IPS-20b (cell line): ENCODE results near the gene PMP22.

ENCODE experiments used
- H3K27ac ChIP-seq: one replicate; pipeline ENCODE4 v1.5.1; 2013; ENCODE audit warnings: low read length
- H3K27me3 ChIP-seq: 2 replicates; pipeline ENCODE4 v1.6.1; 2013; ENCODE audit warnings: mild to moderate bottlenecking, low read length, inconsistent platforms; ENCODE audit not compliant: insufficient read depth
- H3K36me3 ChIP-seq: 2 replicates; pipeline ENCODE4 v1.6.1; 2013; ENCODE audit warnings: low read depth, mild to moderate bottlenecking, inconsistent platforms, low read length, moderate library complexity; ENCODE audit not compliant: insufficient read depth
- H3K4me1 ChIP-seq: 2 replicates; pipeline ENCODE4 v1.6.1; 2013; ENCODE audit warnings: mild to moderate bottlenecking, control low read depth, inconsistent platforms, low read length, moderate library complexity; ENCODE audit not compliant: insufficient read depth
- H3K4me3 ChIP-seq: 2 replicates; pipeline ENCODE4 v1.5.1; 2013; ENCODE audit warnings: mild to moderate bottlenecking, low read length, inconsistent platforms
- H3K9ac ChIP-seq: 2 replicates; pipeline ENCODE4 v1.6.1; 2013; ENCODE audit warnings: low read depth, mild to moderate bottlenecking, inconsistent platforms, low read length, moderate library complexity
- H3K9me3 ChIP-seq: 2 replicates; pipeline ENCODE4 v1.6.1; 2013; ENCODE audit warnings: mild to moderate bottlenecking, low read depth, low read length, inconsistent platforms; ENCODE audit not compliant: insufficient read depth

The PMP22 gene

DNA sequence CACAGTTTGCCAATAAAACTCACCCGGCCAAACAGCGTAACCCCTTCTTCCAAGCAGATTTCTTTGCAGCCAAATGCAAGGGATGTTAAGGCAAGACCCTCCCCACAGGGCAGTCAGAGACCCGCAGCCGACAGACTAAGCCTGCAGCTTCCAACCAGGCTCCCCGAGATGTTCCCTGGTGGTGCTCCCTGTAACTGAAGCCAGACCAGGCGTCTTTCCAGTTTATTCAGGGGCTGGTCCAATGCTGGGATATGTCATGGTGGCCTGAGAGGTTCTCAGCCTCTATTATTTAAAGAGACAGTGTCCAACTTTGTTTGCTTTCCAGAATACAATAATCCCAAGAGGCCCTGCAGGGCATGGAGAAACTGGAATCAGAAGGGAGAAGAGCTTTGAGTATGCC, at the start of gene PMP22:
Gene PMP22, minus strand, starts transcription at position 196 of the 400 bp plus-strand sequence. CDS start 4,599 bp downstream, outside the sequence.
- Histone ChIP-seq H3K36me3 (no peaks in the 10 kb centered on the region), H3K4me1 (no peaks in the 10 kb centered on the region; the same call in 1 of the 2 replicates), H3K9ac (no peak within 1 kb of the TSS), H3K9me3 (no peaks in the 10 kb centered on the region), H3K4me3 (no peak within 1 kb of the TSS), H3K27me3 (peaks cover 91% of the 10 kb centered on the region), H3K27ac (no peak within 1 kb of the TSS)

DNA sequence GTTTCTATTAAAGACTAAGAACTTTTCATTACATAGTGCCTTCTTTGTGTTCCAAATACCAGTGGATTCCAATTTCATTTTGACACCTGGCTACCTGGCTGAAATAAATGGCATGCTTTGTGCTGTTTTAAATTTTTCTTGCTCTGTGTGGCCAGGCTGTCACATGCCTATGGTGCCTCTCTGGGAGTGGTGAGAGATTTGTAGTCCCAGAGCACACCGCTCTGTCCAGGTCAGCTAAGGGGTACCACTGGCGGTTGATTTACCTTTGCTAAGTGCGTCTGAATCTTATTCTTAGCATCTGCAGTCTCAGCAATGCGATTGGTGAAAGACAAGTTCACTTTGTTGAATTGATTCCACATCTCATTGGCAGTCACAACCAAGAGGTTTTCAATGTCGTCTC, 46.9 kb upstream of the PMP22 start:
- Histone ChIP-seq H3K9me3 (no peaks in the 10 kb centered on the region), H3K36me3 (no peaks in the 10 kb centered on the region), H3K27ac (no peak overlapping the region), H3K9ac (no peak overlapping the region), H3K4me1 (no peaks in the 10 kb centered on the region), H3K4me3 (no peak overlapping the region), H3K27me3 (no peaks in the 10 kb centered on the region)

DNA sequence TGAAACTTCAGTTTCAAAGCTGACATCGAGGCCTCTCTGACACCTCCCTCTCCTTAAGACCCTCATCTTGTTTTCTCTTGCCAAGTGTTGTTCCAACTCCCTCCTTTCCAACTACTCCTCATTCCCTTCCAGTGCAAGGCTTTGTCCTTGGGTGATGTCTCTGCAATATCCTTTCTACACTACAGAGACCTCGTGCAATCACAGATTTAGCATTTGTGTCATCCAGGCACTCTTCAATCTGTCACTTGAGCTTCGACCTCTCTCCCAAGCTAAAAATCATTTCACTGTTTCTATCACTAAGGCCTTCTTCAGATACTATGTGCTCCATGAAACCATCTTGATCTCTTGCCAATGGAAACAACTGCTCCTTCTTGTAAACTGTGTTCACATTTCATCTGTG, 44.7 kb upstream of the PMP22 start:
- no peaks in the 10 kb centered on the region for H3K4me1 ChIP-seq
- no peak overlapping the region for H3K4me3 ChIP-seq
- no peaks in the 10 kb centered on the region for H3K36me3 ChIP-seq
- no peak overlapping the region for H3K27ac ChIP-seq
- no peaks in the 10 kb centered on the region for H3K27me3 ChIP-seq
- no peaks in the 10 kb centered on the region for H3K9me3 ChIP-seq
- H3K9ac ChIP-seq = no peak overlapping the region

DNA sequence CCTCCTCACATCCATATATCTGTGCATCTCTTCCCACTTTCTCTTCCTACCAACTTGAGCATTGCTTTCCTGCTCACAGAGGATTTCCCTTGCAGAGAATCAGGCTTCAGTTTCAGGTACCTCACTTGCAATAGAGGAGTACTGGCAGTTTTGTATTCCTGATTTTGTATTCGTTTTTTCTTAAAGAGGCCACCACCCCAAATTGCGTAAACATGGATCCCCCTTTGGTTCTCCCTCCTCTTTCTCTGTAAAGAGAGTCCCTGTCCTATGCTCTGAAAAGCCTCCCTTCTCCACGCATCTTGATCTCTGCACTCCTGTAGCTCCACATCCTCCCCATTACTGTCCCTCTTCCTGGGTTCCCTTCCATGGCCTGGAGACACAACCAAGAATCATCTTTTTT, 44.1 kb upstream of the PMP22 start:
- Histone ChIP-seq H3K9me3 (no peaks in the 10 kb centered on the region), H3K27me3 (no peaks in the 10 kb centered on the region), H3K9ac (no peak overlapping the region), H3K4me1 (no peaks in the 10 kb centered on the region), H3K4me3 (no peak overlapping the region), H3K27ac (no peak overlapping the region), H3K36me3 (no peaks in the 10 kb centered on the region)

DNA sequence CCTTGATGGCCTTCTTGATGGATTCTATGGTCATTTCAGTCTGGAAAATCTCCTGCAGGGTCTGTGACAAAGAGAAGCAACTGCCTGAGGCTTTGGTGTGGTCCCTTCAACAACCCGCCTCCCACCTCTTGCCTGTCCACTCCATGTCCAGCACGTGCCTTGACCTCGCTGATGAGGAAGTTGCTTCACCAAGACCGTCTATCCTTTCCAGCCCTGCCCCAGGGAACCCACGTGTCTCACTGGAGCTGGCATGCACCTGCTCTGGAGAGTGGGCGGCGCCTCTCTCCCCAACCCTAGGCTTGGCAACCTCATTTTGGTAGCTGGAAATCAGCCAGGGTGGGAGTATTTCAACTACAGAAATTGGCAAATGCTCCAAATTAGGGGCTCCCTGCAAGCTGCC, 43.6 kb upstream of the PMP22 start:
- no peaks in the 10 kb centered on the region for H3K36me3 ChIP-seq
- H3K4me3 ChIP-seq = no peak overlapping the region
- no peaks in the 10 kb centered on the region for H3K27me3 ChIP-seq
- no peaks in the 10 kb centered on the region for H3K9me3 ChIP-seq
- H3K9ac ChIP-seq = no peak overlapping the region
- H3K27ac ChIP-seq = no peak overlapping the region
- H3K4me1 ChIP-seq = no peaks in the 10 kb centered on the region

DNA sequence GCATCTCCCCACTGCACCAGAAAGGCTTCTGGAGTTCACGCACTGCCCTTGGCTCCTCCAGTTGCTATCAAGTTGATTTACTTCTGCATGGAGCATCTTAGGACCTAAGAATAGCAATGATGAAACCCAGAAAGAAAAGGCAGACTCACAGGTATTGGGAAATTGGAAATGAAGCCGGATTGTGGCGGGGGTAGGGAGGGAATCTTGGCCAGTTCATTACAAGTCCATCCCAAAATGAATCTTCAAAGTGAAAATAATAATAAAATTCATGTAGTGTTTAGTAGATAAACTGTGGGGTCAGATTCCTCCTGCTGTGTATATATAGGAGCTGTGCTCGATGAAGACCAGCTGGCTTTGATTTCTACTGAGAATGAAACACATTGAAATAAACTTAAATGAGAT, 42.6 kb upstream of the PMP22 start:
- H3K4me1 ChIP-seq = no peaks in the 10 kb centered on the region
- H3K27ac ChIP-seq = no peak overlapping the region
- no peaks in the 10 kb centered on the region for H3K36me3 ChIP-seq

DNA sequence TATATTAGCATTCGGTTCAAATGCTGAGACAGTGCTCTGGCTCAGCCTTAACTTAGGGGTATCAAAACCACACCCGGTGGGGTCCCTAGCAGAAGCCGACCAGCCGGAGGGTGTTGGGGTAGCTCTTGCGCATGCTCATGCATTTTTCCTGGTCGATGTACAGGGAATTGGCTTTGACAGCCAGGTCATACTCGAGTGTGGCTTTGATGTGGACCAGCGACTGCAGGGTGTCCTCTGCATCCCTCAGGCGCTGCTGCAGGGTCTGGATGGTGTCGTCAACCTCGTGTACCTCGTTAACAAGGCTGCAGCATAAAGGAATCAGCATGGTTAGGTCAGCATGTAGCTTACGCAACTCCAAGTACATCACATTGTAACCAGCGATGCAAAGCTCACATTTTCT, 38.7 kb upstream of the PMP22 start:
- H3K9ac ChIP-seq = no peak overlapping the region
- H3K27ac ChIP-seq = no peak overlapping the region
- H3K9me3 ChIP-seq = no peaks in the 10 kb centered on the region
- H3K4me3 ChIP-seq = no peak overlapping the region
- no peaks in the 10 kb centered on the region for H3K27me3 ChIP-seq
- H3K4me1 ChIP-seq = no peaks in the 10 kb centered on the region
- H3K36me3 ChIP-seq = no peaks in the 10 kb centered on the region

More for the DNA sequence above, 42.6 kb upstream of the PMP22 start:
- Histone ChIP-seq H3K9me3 (no peaks in the 10 kb centered on the region), H3K9ac (no peak overlapping the region), H3K27me3 (no peaks in the 10 kb centered on the region), H3K4me3 (no peak overlapping the region)

DNA sequence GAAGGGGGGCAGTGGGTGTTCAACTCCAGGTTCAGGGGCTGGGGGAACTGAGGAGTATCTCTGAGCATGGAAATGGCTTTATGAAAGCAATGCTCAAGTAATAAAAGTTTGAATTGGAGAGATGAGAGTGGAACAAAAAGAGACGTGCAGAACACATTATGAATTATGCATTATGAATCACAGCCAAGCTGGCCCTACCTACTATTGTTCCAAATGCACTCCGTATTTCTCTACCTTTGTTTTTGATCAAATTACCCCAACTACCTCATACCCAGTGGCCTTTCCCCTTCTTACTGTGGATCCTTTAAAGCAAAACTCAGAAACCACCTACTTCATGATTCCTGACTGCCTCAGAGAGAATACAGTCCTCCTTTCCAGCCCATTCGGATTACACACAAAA, 38.1 kb upstream of the PMP22 start:
- Histone ChIP-seq H3K27me3 (no peaks in the 10 kb centered on the region), H3K4me1 (no peaks in the 10 kb centered on the region), H3K27ac (no peak overlapping the region), H3K4me3 (no peak overlapping the region), H3K9ac (no peak overlapping the region), H3K36me3 (no peaks in the 10 kb centered on the region), H3K9me3 (no peaks in the 10 kb centered on the region)

DNA sequence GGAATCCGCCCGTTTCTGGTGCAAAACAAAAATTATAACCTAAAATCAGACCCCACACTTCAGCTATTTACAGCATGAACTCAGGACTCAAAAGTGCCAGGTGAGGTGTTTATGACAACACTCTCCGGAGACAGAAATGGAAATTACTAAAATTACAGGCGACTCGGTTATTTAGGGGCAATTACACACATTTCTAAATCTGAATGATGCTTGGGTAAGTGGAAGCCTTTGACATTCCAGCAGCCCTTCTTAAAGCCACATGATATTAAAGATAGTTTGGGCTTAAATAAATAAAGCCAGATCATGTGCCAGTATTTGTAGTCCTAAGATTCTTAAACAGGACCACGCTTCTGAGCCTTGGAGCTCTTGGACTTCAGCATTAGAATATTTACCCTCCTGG, 36.7 kb upstream of the PMP22 start:
- Histone ChIP-seq H3K27ac (no peak overlapping the region), H3K27me3 (no peaks in the 10 kb centered on the region), H3K36me3 (no peaks in the 10 kb centered on the region), H3K9me3 (no peaks in the 10 kb centered on the region), H3K4me1 (no peaks in the 10 kb centered on the region), H3K9ac (no peak overlapping the region), H3K4me3 (no peak overlapping the region)

DNA sequence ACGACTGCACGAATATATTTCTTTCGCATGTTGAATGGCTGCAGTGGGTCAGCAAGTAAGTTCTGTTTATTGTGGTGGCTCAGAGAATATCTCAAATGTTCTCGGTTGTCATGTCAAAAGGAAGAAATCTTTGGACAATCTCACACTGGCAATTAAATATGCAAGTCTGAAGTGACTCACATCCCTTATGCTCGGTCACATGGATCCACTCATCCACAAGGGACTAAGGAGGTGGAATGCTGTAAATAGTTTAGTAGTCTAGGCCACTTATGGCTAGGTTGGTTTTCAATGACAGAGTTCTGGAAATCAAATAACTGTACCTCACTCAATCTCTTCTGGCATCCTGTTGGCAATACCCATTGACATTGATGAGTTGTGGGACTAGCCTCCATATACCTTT, 33.0 kb upstream of the PMP22 start:
- no peak overlapping the region for H3K9ac ChIP-seq
- H3K27ac ChIP-seq = no peak overlapping the region
- no peaks in the 10 kb centered on the region for H3K27me3 ChIP-seq
- no peaks in the 10 kb centered on the region for H3K36me3 ChIP-seq
- H3K4me1 ChIP-seq = no peaks in the 10 kb centered on the region
- no peaks in the 10 kb centered on the region for H3K9me3 ChIP-seq
- no peak overlapping the region for H3K4me3 ChIP-seq

DNA sequence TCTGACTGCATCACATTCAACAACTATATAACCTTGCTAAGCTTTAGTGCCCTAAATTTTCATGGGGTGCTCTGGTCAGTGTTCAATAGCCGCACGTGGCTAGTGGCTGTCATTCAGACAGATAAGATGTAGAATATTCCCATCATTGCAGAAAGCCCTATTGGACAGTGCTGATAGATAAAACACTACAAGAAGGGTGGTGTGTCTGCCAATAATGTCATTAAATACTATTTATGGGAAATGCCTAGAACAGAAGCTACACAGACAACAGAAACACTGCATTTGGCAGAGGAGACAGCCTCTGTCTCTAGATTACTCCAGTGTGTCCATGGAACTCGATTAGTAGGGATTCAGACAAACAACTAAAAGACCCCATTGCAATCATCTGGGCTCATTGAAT, 28.4 kb upstream of the PMP22 start:
- no peaks in the 10 kb centered on the region for H3K9me3 ChIP-seq
- H3K4me1 ChIP-seq = no peaks in the 10 kb centered on the region
- H3K27ac ChIP-seq = no peak overlapping the region
- H3K4me3 ChIP-seq = no peak overlapping the region
- H3K27me3 ChIP-seq = no peaks in the 10 kb centered on the region
- no peak overlapping the region for H3K9ac ChIP-seq
- no peaks in the 10 kb centered on the region for H3K36me3 ChIP-seq

DNA sequence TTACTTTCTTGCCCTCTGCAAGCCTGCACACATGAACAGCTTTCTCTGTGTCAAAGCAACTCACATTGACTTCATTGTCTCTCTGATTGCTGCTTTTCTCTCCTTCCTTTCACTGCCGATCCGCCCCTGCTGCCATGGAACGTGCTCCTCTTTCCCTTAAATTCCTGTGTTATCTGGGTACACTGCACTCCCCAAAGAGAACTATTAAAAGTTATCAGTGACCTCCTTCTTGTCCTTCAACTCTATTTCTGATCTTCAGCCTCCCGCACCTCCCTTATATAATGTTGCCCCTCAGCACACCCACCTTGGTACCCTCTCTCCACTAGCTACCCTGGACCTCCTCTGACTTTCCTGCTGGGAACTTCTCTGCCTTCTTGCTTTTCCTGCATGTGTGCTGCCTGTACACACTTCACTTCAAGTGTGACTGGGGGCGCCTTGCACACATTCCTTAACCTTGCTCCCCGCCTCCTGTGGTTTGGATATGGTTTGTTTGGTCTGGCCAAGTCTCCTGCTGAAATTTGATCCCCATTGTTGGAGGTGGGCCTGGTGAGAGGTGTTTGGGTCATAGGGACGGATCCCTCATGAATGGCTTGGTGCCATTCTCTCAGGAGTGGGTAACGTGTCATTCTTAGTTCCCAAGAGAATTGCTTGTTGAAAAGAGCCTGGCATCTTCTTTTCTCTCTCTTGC, 26.7 kb upstream of the PMP22 start:
- H3K27ac ChIP-seq = no peak overlapping the region
- H3K4me3 ChIP-seq = no peak overlapping the region
- no peaks in the 10 kb centered on the region for H3K4me1 ChIP-seq
- H3K36me3 ChIP-seq = no peaks in the 10 kb centered on the region
- H3K27me3 ChIP-seq = no peaks in the 10 kb centered on the region
- H3K9ac ChIP-seq = no peak overlapping the region
- no peaks in the 10 kb centered on the region for H3K9me3 ChIP-seq
